Thyroid gland (tissue), 4 donors: ENCODE data around the gene CDC42EP4. TPM values are rescaled to one million over a fixed set of nuclear protein-coding genes. Genes with fewer than 3 reads are reported as not detected.

ENCODE experiments used
- DNase-seq, 2 donors: peaks; one replicate each; pipeline ENCODE4 v3.0.0-alpha.2; 2019
- H3K27ac ChIP-seq, 3 donors: fragments of 200-600 bp; sonication (generic); 1 replicate in 2 of 3; 2 replicates in 1 of 3; pipeline ENCODE4 v1.5.1; 2016 to 2019; ENCODE audit warnings: mild to moderate bottlenecking in 1 of 3, moderate library complexity in 1 of 3
- H3K27me3 ChIP-seq: fragments of 200-600 bp; sonication (generic); one replicate; pipeline ENCODE4 v1.5.1; 2019
- H3K36me3 ChIP-seq, 2 donors: fragments of 200-600 bp; sonication (generic); one replicate each; pipeline ENCODE4 v1.5.1; 2016 to 2019
- H3K4me1 ChIP-seq, 2 donors: fragments of 200-600 bp; sonication (generic); one replicate each; pipeline ENCODE4 v1.5.1; 2017 to 2019
- H3K4me3 ChIP-seq, 3 donors: fragments of 200-600 bp; sonication (generic); replicated peaks in 1 of 3; 1 replicate in 2 of 3; 2 replicates in 1 of 3; pipeline ENCODE4 v1.5.1; 2016; ENCODE audit warnings: mild to moderate bottlenecking in 1 of 3
- H3K9me3 ChIP-seq: fragments of 200-600 bp; sonication (generic); one replicate; pipeline ENCODE4 v1.5.1; 2017
- POLR2A ChIP-seq, 2 donors: fragments of 450-650 bp; IDR thresholded peaks; one replicate each; pipeline ENCODE4 v1.6.1; 2017; ENCODE audit warnings: antibody characterized with exemption in 2 of 2, mild to moderate bottlenecking in 2 of 2, moderate library complexity in 1 of 2
- WGBS, 2 donors: methylation state at CpG; one replicate each; pipeline ENCODE4 v1.1.5; 2017; 5-methylcytosine and 5-hydroxymethylcytosine counted together
- intact Hi-C: fragments of 100-400 bp; cut with DNase I; formaldehyde crosslinking; loops from one replicate; pipeline ENCODE4 v1.15.1; 2023
- total RNA-seq, 4 donors: library from RNA; depleted of rRNA; stranded (reverse); fragments of >200 nt; gene quantifications; one replicate each; pipeline ENCODE4 v1.2.3, GENCODE V29; 2016
- TF ChIP-seq, protein P1 (sequence below), 6 experiments: fragments of 200-600 bp in 3 of 6; fragments of 450-650 bp in 3 of 6; sonication (generic) in 3 of 6; IDR thresholded peaks; one replicate each; pipeline ENCODE4 v1.5.1; 2016 to 2019; ENCODE audit warnings: antibody characterized with exemption in 6 of 6, mild to moderate bottlenecking in 2 of 6, inconsistent platforms in 1 of 6, moderate library complexity in 1 of 6

Gene CDC42EP4
- total RNA-seq, 4 donors from 2014 or later: 68.7 to 172 (median 97.3) TPM

DNA sequence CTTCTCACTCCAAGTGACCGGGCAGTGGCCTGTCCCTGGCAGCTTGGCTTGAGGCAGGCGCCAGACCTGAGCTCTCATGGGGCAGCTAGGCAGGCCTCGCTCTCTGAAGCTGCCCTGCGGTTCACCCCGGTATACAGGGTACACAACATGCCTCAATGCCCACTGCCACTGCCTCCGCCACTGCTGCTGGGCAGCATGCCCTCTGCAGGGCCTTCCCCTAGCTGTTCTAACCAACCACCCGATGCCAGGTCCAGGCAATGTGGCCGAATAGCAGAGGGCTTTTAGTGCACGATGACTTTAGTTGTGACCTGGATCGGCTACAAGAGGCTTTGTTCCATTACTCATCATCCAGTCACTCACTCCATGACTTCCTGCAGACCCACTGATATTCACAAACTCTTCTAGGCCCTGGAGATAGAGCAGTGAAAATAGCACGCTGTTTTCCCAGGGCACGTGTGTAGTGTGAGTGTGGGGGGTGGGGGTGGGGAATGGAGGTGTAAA lies 19.7 kb downstream of the CDC42EP4 start:
- 4 to 11% methylated on average over 7 of the region's 12 CpGs for WGBS, 2 donors
- no peaks in the 10 kb centered on the region for H3K36me3 ChIP-seq
- no peaks in the 10 kb centered on the region for H3K9me3 ChIP-seq
- peak overlapping the region; percentile 94 to 98 (median 94) for H3K27ac ChIP-seq
- TF ChIP-seq, protein P1, sequence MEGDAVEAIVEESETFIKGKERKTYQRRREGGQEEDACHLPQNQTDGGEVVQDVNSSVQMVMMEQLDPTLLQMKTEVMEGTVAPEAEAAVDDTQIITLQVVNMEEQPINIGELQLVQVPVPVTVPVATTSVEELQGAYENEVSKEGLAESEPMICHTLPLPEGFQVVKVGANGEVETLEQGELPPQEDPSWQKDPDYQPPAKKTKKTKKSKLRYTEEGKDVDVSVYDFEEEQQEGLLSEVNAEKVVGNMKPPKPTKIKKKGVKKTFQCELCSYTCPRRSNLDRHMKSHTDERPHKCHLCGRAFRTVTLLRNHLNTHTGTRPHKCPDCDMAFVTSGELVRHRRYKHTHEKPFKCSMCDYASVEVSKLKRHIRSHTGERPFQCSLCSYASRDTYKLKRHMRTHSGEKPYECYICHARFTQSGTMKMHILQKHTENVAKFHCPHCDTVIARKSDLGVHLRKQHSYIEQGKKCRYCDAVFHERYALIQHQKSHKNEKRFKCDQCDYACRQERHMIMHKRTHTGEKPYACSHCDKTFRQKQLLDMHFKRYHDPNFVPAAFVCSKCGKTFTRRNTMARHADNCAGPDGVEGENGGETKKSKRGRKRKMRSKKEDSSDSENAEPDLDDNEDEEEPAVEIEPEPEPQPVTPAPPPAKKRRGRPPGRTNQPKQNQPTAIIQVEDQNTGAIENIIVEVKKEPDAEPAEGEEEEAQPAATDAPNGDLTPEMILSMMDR (IDR thresholded peaks at IDR 0.05): no peak
- TF ChIP-seq POLR2A (IDR thresholded peaks at IDR 0.05): peak in 1 of 2 donors; percentile 75
- H3K4me1 ChIP-seq: peaks cover 73 to 85% of the 10 kb centered on the region in 2 donors
- peak overlapping the region in 1 of 3 donors; percentile 13 for H3K4me3 ChIP-seq
- peak; percentile 99 for DNase-seq
- no peaks in the 10 kb centered on the region for H3K27me3 ChIP-seq
- intact Hi-C loops: no loop called here

DNA sequence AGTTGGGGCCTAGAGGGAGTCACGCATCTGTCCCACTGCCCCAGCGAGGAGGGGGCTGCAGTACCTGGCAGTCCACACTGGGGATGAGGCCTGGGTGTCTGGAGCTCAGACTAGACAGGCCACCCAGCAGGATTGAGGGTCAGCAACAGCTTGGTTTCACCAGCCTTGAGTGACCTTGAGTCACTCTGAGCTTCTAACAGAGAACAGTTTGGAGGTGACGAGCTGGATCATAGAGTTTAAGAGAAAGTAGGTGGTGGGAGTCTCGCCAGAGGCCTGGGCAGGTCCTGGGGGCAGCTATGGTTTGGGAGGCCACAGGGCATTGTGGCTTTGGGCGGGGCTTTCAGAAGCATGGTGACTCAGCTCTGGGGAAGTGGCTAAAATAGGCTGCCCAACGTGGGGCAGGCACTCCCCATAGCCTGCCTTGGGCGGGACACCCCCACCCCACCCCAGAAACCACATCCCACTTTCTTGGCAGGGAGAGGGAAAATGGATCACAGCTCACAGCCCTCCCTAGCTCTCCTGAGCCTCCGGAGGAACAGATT lies 20.5 kb downstream of the CDC42EP4 start:
- intact Hi-C loops: no loop called here
- DNase-seq: peak; percentile 56 to 66

DNA sequence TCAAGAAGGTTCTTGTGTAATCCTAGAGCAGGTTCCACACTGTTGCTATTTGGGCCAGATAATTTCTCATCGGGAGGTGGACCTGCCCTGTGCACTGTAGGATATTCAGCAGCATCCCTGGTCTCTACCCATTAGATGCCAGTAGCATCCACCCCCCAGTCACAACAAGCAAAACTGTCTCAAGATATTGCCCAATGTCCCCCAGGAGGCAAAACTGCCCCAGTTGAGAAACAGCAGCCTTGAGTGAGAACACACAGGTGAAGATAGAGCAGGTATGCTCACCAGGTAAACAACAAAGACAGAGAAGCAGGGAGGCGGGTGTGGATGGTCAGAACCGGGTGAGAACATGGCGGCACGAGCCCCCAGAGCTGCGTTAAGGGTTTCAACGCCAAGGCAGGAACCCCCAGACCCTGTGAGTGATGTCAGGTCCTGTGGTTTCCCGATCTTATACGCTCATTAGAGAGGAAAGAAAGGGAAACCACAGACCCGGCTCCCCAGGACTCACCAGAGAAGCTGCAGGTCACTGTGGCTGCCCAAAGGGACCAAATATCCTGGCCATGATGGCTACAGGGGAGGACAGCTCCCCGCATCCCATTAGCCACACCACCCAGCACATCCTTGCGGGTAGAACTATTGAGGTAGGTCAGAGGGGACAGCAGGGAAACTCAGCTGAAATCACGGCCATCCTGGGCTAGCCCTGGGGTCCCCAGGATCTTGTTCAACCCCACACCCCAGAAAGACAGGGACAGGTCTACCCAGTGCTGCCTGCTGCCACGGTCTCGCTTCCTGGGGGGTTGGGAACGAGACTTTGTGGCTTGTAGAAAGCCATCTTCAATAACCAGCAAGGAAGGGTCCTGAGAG lies 21.2 kb downstream of the CDC42EP4 start:
- H3K27ac ChIP-seq: peak overlapping the region; percentile 94 to 98 (median 94)
- H3K9me3 ChIP-seq: no peaks in the 10 kb centered on the region
- H3K27me3 ChIP-seq: no peaks in the 10 kb centered on the region
- no peak for TF ChIP-seq POLR2A (IDR thresholded peaks at IDR 0.05)
- TF ChIP-seq, protein P1 (IDR thresholded peaks at IDR 0.05): no peak
- peaks cover 73 to 99% of the 10 kb centered on the region in 2 donors for H3K4me1 ChIP-seq
- WGBS, 2 donors: 74 to 86% methylated on average over 14 to 16 of the region's 16 CpGs
- intact Hi-C loops: no loop called here
- DNase-seq: no peak
- no peak overlapping the region for H3K4me3 ChIP-seq
- H3K36me3 ChIP-seq: peaks cover 7% of the 10 kb centered on the region in 2 donors

More for the DNA sequence above, 20.5 kb downstream of the CDC42EP4 start:
- Histone ChIP-seq H3K36me3 (peaks cover 0 to under 1% of the 10 kb centered on the region in 2 donors), H3K4me3 (peak overlapping the region in 1 of 3 donors; percentile 13), H3K27me3 (no peaks in the 10 kb centered on the region), H3K9me3 (no peaks in the 10 kb centered on the region), H3K27ac (peak overlapping the region; percentile 94 to 98 (median 94)), H3K4me1 (peaks cover 76 to 93% of the 10 kb centered on the region in 2 donors)
- 34 to 61% methylated on average over 6 to 7 of the region's 8 CpGs for WGBS, 2 donors
- TF ChIP-seq POLR2A (IDR thresholded peaks at IDR 0.05): no peak
- TF ChIP-seq, protein P1 (IDR thresholded peaks at IDR 0.05): no peak

DNA sequence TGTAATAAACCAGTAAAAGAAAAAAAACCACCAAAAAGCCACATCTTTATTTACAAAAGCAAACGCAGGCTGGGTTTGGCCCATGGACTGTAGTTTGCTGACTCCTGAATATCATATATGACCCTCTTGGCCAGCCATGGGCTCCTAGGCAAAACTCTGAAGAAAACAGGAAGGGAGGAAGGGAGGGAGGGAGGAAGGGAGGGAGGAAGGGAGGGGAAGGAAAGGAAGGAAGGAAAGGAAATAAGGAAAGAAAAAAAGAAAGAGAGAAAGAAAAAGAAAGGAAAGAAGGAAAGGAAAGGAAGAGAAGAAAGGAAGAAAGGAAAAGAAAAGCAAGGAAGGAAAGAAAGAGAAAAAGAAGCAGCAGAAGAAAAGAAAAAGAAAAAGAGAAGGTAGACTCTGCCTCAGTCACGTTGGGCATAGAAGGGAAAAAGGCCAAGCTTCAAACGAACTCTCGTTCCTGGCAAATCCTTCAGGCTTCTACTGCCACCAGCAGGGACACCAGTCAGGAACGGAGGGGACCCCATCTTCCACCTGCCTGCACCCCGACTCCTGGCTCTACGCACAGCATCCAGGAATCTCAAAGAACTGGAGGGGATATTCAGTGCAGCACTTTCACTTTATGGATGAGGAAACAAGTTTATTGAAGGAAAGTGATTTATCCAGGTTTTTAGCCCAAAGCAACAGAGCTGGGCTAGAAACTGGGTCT lies 22.1 kb downstream of the CDC42EP4 start:
- 70 to 77% methylated on average over 7 of the region's 7 CpGs for WGBS, 2 donors
- H3K4me3 ChIP-seq: no peak overlapping the region
- H3K36me3 ChIP-seq: peaks cover 16 to 17% of the 10 kb centered on the region in 2 donors
- intact Hi-C loops: no loop called here
- DNase-seq: no peak
- H3K9me3 ChIP-seq: no peaks in the 10 kb centered on the region
- peak overlapping the region; percentile 94 to 98 (median 94) for H3K27ac ChIP-seq
- TF ChIP-seq, protein P1 (IDR thresholded peaks at IDR 0.05): no peak
- no peak for TF ChIP-seq POLR2A (IDR thresholded peaks at IDR 0.05)
- H3K27me3 ChIP-seq: no peaks in the 10 kb centered on the region
- peaks cover 66 to 99% of the 10 kb centered on the region in 2 donors for H3K4me1 ChIP-seq
